Measurements from ENCODE around the gene BBS9.
"Not testable (repeated sequence)": the region's sequence is repeated elsewhere in the genome, so short reads cannot be mapped to it uniquely, and the experiment has no call there.

BBS9 gene

GRCh38 chr7:33287738-33288137 is 158.4 kb downstream of the BBS9 start:
- no peak for DNase-seq

GRCh38 chr7:33298848-33299247 is 169.5 kb downstream of the BBS9 start:
- DNase-seq: no peak

GRCh38 chr7:33299425-33299824 is 170.1 kb downstream of the BBS9 start:
- DNase-seq: no peak

- no peak for DNase-seq
Observed at GRCh38 chr7:33300131-33300530, 170.8 kb downstream of the BBS9 start.

GRCh38 chr7:33300742-33301141 is 171.4 kb downstream of the BBS9 start:
- no peak for DNase-seq

GRCh38 chr7:33303978-33304557 is 174.7 kb downstream of the BBS9 start:
- not testable (repeated sequence) for DNase-seq

- DNase-seq: no peak
Observed at GRCh38 chr7:33307205-33307604, 177.8 kb downstream of the BBS9 start.

- no peak for DNase-seq
Observed at GRCh38 chr7:33310546-33310945, 181.2 kb downstream of the BBS9 start.

GRCh38 chr7:33325754-33326484 is 196.6 kb downstream of the BBS9 start:
- no peak for DNase-seq

- DNase-seq: no peak
Observed at GRCh38 chr7:33326485-33326848, 197.1 kb downstream of the BBS9 start.

GRCh38 chr7:33327427-33327826 is 198.1 kb downstream of the BBS9 start:
- no peak for DNase-seq

- peak; percentile 5 to 46 for DNase-seq
Observed at GRCh38 chr7:33334349-33334748, 205.0 kb downstream of the BBS9 start.

GRCh38 chr7:33336820-33337219 is 207.5 kb downstream of the BBS9 start:
- DNase-seq: no peak

- DNase-seq: no peak
Observed at GRCh38 chr7:33339074-33339790, 209.9 kb downstream of the BBS9 start.

GRCh38 chr7:33346055-33346454 is 216.7 kb downstream of the BBS9 start:
- DNase-seq: no peak

GRCh38 chr7:33350577-33350976 is 221.2 kb downstream of the BBS9 start:
- no peak for DNase-seq

GRCh38 chr7:33351709-33352108 is 222.3 kb downstream of the BBS9 start:
- no peak for DNase-seq

- DNase-seq: no peak
Observed at GRCh38 chr7:33354201-33354600, 224.8 kb downstream of the BBS9 start.

GRCh38 chr7:33355386-33355785 is 226.0 kb downstream of the BBS9 start:
- no peak for DNase-seq

- DNase-seq: no peak
Observed at GRCh38 chr7:33356336-33356735, 227.0 kb downstream of the BBS9 start.

- no peak for DNase-seq
Observed at GRCh38 chr7:33357846-33358245, 228.5 kb downstream of the BBS9 start.

GRCh38 chr7:33369888-33370287 is 240.5 kb downstream of the BBS9 start:
- no peak for DNase-seq

- no peak for DNase-seq
Observed at GRCh38 chr7:33373195-33373594, 243.8 kb downstream of the BBS9 start.

- no peak for DNase-seq
Observed at GRCh38 chr7:33379891-33380525, 250.6 kb downstream of the BBS9 start.

Measured in NCI-H526 (cell line).